Measurements from ENCODE around the gene MPIG6B.

- TF ChIP-seq, protein P1, sequence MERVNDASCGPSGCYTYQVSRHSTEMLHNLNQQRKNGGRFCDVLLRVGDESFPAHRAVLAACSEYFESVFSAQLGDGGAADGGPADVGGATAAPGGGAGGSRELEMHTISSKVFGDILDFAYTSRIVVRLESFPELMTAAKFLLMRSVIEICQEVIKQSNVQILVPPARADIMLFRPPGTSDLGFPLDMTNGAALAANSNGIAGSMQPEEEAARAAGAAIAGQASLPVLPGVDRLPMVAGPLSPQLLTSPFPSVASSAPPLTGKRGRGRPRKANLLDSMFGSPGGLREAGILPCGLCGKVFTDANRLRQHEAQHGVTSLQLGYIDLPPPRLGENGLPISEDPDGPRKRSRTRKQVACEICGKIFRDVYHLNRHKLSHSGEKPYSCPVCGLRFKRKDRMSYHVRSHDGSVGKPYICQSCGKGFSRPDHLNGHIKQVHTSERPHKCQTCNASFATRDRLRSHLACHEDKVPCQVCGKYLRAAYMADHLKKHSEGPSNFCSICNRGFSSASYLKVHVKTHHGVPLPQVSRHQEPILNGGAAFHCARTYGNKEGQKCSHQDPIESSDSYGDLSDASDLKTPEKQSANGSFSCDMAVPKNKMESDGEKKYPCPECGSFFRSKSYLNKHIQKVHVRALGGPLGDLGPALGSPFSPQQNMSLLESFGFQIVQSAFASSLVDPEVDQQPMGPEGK (CRISPR knock-in tag; IDR thresholded peaks at IDR 0.05; ENCODE audit: borderline replicate concordance), result no peak
- TF ChIP-seq GLIS3 (CRISPR knock-in tag; IDR thresholded peaks at IDR 0.05) (no peak), TOX (CRISPR knock-in tag; IDR thresholded peaks at IDR 0.05; ENCODE audit: borderline replicate concordance) (no peak), SNAI2 (CRISPR knock-in tag; IDR thresholded peaks at IDR 0.05) (no peak)
These were observed 20.8 kb upstream of the MPIG6B start for GRCh38 chr6:31702405-31702818.
